Measurements from ENCODE around the gene CPEB1.
"Not testable (repeated sequence)": the region's sequence is repeated elsewhere in the genome, so short reads cannot be mapped to it uniquely, and the experiment has no call there.

Gene CPEB1

GRCh38 chr15:82648257-82649103 is 1.3 kb upstream of the CPEB1 start:
- TF ChIP-seq, protein P1, sequence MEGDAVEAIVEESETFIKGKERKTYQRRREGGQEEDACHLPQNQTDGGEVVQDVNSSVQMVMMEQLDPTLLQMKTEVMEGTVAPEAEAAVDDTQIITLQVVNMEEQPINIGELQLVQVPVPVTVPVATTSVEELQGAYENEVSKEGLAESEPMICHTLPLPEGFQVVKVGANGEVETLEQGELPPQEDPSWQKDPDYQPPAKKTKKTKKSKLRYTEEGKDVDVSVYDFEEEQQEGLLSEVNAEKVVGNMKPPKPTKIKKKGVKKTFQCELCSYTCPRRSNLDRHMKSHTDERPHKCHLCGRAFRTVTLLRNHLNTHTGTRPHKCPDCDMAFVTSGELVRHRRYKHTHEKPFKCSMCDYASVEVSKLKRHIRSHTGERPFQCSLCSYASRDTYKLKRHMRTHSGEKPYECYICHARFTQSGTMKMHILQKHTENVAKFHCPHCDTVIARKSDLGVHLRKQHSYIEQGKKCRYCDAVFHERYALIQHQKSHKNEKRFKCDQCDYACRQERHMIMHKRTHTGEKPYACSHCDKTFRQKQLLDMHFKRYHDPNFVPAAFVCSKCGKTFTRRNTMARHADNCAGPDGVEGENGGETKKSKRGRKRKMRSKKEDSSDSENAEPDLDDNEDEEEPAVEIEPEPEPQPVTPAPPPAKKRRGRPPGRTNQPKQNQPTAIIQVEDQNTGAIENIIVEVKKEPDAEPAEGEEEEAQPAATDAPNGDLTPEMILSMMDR (IDR thresholded peaks at IDR 0.05): no peak
- H3K4me1 Mint-ChIP-seq: peaks cover 23% of the 10 kb centered on the region
- H3K27ac Mint-ChIP-seq: no peak overlapping the region
- H3K4me3 Mint-ChIP-seq: peak overlapping the region; percentile 11
- DNase-seq: peak; percentile 25
- peaks cover 94% of the 10 kb centered on the region for H3K27me3 Mint-ChIP-seq (ENCODE audit: low read depth, poor library complexity)
- H3K36me3 Mint-ChIP-seq (ENCODE audit: low read depth): no peaks in the 10 kb centered on the region
- peaks cover 3% of the 10 kb centered on the region for H3K9me3 Mint-ChIP-seq

GRCh38 chr15:82647835-82648256 is 683 bp upstream of the CPEB1 start:
- Mint-ChIP-seq H3K27ac (no peak overlapping the region), H3K9me3 (peaks cover 3% of the 10 kb centered on the region), H3K36me3 (ENCODE audit: low read depth) (no peaks in the 10 kb centered on the region), H3K4me1 (peaks cover 23% of the 10 kb centered on the region), H3K27me3 (ENCODE audit: low read depth, poor library complexity) (peaks cover 94% of the 10 kb centered on the region), H3K4me3 (peak overlapping the region; percentile 11)
- TF ChIP-seq, protein P1 (IDR thresholded peaks at IDR 0.05): no peak
- DNase-seq: peak; percentile 65

DNA sequence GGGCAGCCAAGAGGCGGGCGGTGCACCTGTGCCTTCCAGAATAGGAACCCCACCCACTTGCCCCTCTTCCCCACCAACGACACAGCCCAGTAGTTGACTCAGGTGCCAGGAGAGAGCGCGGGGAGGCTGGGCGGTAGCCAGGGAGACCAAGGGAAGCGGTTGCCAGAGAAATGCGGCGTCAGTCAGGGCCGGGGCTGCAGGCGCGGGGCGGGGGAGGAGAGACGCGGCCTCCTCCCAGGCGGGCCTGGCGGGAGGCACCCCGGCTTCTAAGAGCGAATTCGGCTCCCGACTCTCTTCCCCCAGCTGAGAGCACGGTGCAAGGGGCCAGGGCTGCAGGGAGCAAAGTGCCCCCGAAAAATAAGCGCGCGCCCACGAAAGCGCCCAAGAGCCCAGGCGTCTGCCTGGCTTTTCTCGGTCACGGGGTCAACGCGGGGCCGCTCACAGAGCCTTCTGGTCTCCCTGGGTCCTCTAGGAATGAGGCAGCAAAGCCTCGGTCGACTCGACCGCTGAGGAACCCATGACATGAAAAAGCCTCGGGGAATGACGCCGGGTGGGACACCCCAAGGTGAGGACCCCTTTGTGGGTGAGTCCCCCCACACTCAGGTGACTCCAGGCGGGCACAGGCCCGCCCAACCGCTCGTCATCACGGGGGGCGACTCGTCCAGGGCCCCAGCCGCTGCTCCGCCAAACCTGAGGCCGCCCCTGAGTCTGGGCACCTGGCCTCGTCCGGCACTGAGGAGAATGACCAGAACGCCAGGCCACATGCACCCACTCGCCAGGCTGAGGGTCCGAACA is 716 bp downstream of the CPEB1 start:
- peak; percentile 34 for DNase-seq
- Mint-ChIP-seq H3K4me3 (peak overlapping the region; percentile 59), H3K9me3 (peaks cover 3% of the 10 kb centered on the region), H3K4me1 (peaks cover 23% of the 10 kb centered on the region), H3K36me3 (ENCODE audit: low read depth) (no peaks in the 10 kb centered on the region), H3K27ac (no peak overlapping the region), H3K27me3 (ENCODE audit: low read depth, poor library complexity) (peaks cover 95% of the 10 kb centered on the region)
- TF ChIP-seq, protein P1 (IDR thresholded peaks at IDR 0.05): no peak

GRCh38 chr15:82644967-82645852 is 2.0 kb downstream of the CPEB1 start:
- peaks cover 95% of the 10 kb centered on the region for H3K27me3 Mint-ChIP-seq (ENCODE audit: low read depth, poor library complexity)

DNA sequence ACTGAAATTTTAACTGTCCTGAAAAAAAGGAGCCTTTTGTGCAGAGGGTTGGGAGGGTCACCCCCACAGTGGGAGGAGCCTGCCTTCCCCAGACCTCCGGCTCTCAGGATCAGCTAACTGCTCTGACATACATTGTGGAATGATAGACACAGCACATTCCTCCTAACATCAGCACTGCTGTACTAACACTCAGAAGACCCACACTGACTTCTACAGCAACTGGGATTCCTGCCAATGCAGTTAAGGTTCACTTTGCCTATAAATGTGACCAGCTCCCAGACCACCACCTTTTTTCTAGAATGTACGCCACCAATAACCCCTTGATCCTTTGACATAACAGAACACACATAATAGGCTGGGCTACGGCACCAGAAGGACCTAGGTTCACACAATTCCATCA is 3.2 kb downstream of the CPEB1 start:
- peaks cover 23% of the 10 kb centered on the region for H3K4me1 Mint-ChIP-seq
- peaks cover 95% of the 10 kb centered on the region for H3K27me3 Mint-ChIP-seq (ENCODE audit: low read depth, poor library complexity)
- H3K27ac Mint-ChIP-seq: no peak overlapping the region
- H3K9me3 Mint-ChIP-seq: peaks cover 3% of the 10 kb centered on the region
- DNase-seq: peak; percentile 31
- no peak overlapping the region for H3K4me3 Mint-ChIP-seq
- TF ChIP-seq, protein P1 (IDR thresholded peaks at IDR 0.05): no peak
- no peaks in the 10 kb centered on the region for H3K36me3 Mint-ChIP-seq (ENCODE audit: low read depth)

More at GRCh38 chr15:82644967-82645852, 2.0 kb downstream of the CPEB1 start:
- H3K27ac Mint-ChIP-seq; H3K4me3 Mint-ChIP-seq; H3K36me3 Mint-ChIP-seq (ENCODE audit: low read depth); H3K9me3 Mint-ChIP-seq; DNase-seq: not testable (repeated sequence)
- peaks cover 23% of the 10 kb centered on the region for H3K4me1 Mint-ChIP-seq
